ENCODE data around the gene RAD51AP1.

Gene RAD51AP1

DNA sequence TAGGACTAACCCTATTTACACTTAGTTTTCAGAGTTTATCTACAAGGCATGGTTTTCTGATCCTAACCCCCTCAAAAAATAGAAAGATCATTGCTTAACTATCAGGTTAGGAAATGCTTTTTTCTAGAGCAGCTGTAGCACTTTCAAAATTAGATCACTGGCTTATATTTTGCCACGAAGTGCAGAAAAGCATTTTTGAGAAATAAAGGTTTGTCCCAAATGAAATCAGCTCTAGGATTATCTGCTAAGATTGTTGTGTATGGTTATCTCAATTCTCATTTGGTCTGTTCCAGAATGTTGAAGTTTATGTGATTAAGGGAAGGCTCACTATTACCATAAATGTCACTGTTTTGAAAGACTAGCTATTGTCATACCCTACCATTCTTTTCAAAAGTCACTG, 13.5 kb downstream of the RAD51AP1 start:
- no peak for DNase-seq

DNA sequence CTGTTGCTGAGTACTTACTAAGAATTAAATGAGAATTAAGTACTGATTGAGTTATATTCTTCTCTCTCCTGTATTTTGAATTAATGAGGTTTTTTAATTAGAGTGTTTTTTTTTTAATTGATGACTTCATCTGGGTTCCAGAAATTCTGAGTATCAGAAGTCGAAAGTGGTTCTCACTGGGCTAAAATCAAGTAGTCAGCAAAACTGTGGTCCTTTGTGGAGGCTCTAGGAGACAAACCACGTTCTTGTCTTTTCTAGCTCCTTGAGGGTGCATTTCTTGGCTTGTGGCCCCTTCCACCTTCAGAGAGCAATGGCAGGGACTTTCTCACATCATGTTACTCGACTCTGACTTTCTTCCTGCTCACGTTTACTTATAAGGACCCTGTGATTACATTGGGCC, 15.3 kb downstream of the RAD51AP1 start:
- no peak for DNase-seq

DNA sequence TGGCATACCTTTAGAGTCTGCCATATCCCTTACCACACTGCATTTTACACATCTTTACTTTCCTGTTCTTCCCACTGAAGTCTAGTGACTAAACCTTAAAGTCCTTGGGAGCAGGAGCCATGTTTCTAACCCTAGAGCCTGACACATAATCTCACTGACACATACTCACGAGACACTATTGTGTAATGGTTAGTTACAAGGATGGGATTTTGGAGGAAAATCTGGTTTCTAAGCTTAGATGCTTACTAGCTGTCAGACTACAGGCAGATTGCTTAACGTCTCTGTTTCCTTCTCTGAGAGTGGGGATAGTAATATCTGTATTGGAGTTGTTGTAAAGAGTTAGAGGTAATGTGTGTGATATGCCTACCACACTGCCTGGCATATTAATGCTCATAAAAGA, 17.1 kb downstream of the RAD51AP1 start:
- no peak for DNase-seq

DNA sequence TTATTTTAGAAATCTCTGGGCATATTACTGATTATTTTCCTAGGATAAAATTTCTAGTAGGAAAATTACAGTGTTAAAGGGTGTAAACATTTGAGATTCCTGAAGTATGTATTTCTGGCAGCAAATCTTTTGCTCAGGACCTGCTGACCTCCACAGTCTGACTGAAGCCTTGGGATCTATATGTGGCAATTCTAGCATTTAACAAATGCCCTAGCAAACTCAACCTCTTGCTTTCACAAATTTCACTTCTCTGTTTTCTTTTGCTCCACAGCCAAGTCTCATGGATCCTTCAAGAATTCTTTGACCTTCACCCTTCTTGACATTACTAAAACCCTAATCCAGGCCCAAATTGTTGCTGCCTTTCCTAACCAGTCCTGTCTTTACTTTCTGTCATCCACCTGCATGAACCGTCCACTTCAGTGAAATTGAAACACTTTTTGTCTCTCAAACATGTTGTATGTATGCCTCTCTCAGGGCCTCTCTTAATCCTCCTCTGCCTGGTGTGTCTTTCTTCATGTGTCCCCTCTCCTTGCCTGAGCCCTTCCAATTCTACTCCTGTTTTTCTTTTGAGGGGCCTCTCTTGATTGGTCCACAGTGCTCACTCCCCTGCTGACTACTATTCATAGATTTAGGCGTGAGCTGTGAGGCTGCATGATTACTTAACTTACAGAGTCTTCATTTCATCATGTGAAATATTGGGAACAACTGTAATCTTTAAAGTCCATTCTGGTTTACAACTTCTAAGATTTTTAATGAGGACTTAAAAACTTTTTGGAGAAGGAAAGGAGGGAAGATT, 18.2 kb downstream of the RAD51AP1 start:
- DNase-seq = no peak

DNA sequence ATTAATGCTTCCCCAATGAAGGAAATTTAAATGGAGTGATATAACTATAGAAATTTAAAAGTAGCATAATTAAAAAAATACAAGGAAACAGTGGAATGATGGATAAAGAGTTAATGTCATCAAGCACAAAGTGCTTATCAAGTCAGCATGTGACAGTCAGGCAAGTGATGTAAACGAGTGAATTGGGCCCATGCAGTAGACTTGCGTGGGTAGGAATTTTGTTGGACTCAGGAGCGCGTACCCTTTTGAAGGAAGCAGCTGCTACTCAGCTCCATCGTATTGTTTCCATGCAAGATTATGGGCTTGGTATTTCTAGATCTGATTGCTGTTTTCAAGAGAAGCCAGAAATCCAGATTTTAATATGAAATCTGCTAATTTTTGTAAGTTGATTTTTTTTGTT, 18.9 kb downstream of the RAD51AP1 start:
- no peak for DNase-seq

DNA sequence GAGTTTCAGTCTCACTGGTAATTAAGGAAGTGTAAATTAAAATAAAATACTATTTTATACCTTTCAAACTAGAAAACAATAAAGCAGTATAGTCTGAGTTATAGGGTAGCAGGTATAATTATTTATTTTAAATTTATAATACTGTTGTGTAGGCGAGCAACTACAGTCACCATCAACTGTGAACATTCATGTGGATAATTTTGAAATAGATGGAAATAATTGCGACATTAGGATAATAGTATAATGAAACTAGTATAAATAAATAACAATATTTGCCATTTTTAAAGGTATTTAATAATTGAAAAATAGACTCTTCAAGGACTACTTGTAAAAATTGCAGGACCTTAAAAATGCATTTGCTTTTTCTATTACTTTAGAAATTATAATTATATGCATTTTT, 19.5 kb downstream of the RAD51AP1 start:
- DNase-seq = no peak

DNA sequence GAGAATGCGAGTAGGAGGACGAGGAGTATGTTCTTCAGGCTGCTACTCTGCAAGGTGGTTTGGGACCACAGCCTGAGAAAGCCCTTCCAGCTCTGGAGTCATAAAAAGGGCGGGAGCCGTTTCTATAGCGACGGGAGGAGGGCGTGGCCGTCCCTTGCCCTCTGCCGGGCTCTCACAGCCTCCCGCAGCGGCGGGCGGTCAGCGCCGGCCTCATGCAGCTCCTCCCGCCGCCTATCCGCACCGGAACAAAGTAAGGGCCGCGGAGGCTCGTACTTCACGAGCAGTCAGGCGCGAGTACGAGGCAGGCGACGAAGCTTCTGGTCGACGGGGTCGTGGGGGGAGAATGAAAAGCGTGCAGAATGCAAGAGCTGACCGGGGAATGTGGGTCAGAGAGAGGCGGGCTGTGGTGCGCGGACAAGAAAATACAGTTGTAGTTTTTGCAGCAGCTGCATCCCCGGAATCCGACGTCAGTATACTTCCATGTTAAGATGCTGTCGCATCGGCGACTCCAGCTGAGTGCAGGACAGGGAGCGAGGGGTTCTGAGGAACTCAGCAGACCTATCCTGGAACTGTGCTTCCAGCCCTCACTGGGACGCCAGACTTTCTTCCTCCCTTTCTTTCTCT, 23.5 kb downstream of the RAD51AP1 start, which contains the start of gene DYRK4:
DYRK4 (plus strand) TSS at position 175 of the 624 bp plus-strand sequence; CDS start at position 213, 38 bp downstream.
- no peak for DNase-seq

DNA sequence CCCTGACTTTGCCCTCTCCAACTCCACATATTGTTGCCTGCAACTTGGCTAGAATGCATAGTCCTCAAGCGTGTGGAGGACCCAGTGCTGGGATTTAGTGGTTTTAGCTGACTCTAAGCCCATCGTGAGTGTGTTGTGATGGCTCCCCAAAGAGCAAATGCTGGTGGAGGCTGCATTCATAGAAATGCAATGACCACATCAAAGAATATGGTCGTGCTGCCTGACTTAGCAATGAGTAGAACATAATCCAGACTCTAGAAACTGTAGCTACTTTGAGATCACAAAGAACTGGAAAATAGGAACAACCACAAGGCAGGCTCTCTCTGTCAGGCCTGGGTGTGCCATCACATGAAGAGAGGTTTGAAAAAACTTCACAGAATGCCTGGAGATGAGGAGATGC, 24.6 kb downstream of the RAD51AP1 start:
- no peak for DNase-seq

DNA sequence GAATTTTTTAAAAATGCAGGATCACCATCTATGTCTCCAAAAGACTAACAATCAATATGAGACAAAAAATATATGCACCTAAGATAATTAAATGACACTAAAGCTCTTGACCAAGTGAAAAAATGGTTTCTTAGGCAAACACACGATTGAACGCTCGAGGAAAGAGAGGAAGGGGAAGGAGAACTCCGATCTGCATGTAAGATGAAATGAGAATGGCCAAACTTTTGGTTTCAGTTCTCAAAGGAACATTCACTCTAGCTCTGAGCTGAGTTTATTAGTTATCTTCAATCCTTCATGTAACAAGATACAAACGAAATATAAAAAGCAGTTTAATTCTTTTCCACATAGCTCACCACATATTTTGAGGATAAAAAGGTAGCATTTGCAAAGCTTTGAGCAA, 26.1 kb downstream of the RAD51AP1 start:
- DNase-seq = no peak

DNA sequence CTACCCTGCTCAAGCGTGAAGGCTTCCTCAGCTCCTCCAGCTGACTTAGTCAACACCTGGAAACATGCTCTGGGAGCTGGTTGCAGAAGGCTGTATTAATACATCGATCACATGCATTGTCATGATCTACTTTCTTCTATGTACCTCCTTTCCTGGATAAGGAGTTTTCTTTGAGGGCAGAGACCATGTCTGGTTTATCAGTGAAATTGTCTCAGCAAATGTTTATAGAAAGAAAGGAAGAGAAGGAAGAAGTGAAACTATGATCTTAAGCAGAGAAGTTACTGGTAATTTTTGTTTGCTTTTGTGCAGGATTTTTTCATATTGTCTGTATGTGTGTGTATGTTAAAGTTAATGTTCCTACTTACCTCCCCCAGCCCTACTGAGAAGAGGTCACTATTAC, 27.8 kb downstream of the RAD51AP1 start:
- DNase-seq = no peak

DNA sequence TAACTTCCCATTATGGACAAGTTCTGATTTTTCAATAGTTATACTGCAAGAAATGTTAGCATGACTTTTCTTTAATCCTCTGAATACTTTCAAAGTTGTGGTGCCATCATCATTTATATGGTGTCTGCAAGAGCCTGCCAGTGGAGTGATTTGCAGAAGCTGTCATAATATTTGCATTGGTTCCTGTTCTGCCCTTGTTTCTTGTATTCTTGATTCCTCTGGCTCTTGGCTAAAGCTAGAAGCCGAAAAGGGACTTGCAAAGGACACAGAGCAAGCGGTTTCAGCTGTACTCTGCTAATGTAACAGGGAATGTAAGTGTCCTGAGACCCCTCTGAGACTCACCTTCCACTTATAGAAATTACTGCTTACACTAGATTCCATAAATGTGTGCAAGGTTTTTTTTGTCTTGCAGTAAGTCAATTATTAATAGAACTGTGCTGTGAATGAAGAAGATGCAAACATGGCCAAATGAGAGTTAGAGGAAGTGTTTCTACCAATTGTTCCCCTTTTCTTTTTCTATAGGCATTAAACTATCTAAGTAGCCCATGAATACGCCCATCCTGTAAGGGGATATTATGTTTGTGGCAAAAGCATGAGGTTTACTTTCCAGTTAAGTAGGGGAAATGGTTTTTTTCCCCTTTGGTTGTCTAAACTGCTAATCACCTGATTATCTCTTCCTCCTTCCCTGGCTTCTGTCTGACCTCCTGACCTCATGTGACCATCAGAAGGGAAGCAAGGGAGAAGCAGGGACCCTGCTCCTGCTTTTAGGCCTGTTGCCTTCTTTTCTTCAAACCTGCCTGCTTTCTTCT, 28.6 kb downstream of the RAD51AP1 start:
- no peak for DNase-seq

DNA sequence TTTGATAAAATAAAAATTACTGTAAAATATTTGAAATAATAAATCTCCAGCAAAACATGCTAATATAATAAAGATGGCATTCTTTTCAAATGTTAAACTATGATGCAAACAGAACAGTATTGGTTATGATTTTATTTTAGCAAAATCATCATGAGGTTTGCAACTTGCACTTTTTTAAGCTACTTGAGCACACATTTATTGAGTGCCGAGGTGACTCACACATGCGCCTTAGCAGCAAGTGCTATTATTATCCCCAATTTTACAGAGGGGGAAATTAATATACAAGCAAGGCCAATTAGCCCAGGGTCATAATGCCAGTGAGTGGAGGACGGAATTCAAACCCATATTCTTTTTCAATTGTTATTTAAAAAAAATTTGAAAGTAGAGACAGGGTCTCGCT, 30.6 kb downstream of the RAD51AP1 start:
- DNase-seq = no peak

DNA sequence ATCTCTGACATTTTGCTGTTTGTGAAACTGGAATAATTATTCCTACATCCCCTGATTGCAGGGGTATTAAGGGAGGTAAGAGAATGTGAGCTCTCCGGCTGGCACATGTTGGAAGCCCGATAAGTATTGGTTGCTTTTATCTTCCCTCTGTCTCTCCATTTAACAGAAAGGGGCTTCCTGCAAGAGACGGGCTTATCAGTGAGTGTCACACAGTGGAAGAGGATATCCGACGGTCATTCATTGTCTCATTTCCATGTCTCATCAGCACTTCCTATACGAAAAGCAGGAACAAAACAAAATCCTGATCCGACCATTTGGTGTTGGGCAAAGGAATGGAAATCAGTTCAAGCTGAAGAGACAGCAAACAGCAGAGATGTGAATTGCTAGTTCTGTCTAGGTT, 34.0 kb downstream of the RAD51AP1 start:
- no peak for DNase-seq

DNA sequence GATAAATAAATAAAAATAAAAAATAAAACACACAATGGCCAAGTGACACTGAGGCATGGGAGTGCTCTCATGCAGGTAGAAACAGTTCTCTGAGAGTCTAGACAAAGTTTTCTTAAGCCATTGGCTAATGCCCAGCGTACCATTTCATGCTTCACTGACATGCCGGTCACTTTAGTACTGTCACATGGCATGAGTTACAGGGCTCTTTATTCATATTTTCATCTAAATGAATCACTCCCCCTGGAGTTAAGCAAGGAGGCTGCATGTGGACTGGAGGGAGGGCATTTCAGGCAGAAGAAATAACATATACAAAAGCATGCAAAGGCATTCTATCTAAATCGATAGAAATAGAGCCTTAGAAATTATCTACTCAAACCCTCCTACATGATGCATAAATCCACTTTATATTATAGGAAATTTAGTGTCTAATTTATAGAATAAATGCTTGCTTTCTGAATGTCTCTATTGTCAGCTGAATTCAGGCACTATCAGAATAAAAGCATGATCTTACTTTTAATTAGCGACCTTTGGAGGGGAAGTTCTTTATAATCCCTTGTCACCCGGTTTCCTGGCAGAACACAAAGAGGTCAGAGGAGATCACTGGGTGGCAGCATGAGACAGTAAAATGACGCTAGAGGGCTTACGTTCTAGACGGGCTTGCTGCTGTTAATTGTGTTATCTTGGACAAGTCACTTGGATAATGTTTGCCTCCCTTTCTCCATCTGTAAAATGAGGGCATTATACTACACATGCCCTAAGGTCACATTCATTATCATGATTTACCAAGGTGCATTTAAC, 40.8 kb downstream of the RAD51AP1 start:
- DNase-seq = peak in 1 of 5 experiments; percentile 21

DNA sequence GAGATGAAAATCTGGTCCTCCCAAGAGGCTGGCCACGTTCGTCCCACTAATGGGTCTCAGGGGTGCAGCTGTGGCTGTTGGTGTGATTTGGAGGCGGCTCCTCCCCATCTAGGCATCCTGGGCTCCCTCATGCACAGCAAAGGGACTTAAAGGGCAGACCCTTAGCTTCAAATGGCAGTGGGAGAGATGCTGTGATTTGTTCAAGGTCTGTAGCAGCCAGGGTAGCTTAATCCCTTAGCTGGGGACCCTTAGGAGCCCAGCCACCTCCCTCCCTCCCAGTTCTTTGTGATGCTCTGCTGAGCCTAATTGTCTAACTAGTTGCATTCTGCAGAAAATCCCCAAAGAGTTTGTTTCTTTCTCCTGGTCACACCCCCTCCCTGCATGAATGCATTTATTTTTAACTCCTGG, 41.6 kb downstream of the RAD51AP1 start:
- DNase-seq = no peak

DNA sequence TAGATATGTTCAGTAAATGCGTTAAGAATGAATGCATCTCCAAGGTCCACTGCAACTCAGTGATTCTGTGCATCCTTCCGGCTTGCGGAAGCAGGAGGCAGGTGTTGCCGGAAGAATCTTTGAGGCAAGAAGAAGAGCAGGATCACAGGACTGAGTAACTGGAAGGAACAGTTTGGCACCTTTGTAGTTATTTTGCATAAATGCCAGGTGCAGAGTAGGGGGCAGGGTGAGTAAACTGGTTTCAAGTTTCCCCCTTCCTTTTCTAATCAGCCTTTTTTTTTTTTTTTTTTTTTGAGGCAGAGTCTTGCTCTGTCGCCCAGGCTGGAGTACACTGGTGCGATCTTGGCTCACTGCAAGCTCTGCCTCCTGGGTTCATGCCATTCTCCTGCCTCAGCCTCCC, 45.6 kb downstream of the RAD51AP1 start:
- no peak for DNase-seq

DNA sequence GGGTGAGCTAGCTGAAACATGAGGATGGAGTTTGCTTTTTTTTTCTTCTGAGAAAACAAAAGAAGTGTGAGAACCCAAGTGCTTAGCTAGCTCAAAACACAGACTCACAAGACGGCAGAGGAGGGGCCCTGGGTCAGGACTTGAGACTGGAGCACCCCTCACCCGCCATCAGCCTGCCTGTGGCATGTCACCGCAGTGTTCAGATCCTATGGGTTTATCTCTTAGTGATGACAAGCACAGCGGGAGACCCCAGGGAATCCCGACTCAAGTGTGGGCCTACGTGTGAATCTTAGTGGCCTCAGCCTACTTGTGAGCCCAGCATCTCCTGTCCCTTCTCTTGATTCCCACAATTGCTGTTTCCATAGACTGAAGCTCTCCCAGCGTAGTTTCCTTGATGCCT, 46.2 kb downstream of the RAD51AP1 start:
- DNase-seq = no peak

DNA sequence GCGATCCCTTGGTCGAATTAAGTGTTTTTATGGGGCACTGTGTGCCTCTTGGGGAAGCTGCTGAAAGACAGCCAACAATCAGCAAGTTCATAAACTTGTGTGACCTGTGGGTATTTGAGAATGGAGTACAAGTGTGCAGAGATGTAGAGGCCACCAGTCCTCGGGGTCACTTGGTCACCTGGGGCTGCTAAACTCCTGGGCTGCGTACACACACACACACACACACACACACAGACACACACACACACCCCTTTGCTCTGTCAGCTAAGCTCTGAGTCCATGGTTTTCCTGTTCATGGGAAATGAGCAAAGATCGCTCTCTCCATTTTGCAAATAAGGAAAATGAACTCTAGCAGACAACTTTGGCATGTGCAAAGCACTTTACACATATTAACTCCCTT, 47.8 kb downstream of the RAD51AP1 start:
- DNase-seq = no peak

DNA sequence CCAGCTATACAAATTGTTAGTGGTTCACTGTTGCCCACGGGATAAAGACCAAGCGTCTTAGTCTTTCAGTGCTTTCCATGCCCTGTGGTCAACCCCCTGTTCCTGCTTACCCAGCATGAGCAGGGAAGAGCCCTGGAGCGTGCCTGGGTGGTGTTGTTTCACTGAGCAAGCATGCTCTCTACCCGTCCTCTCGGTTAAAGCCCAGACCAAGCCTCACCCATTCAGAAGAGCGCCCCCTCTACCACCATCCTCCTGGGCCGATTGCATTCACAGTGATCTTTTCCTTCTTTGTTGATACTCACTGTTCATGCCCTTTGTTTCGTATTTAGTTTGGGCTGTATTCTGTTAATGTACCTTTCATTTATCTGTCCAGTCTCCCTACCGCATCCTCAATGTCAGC, 48.4 kb downstream of the RAD51AP1 start:
- DNase-seq = no peak

DNA sequence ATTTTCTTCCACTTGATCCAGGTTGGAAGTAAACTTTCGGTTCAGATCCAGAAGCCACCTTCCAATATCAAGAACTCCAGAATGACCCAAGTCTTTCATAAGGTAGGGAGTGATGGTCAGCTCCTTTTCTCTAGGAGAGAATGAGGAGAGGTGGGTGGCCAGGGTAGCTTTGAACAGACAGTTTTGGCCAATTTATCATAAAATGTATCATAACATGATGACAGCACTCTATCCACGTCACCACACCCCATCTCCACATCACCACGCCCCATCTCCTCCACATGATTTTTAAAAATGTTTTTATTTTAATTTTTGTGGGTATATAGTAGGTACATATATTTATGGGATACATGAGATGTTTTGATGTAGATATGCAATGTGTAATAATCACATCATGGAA, 50.2 kb downstream of the RAD51AP1 start:
- no peak for DNase-seq

DNA sequence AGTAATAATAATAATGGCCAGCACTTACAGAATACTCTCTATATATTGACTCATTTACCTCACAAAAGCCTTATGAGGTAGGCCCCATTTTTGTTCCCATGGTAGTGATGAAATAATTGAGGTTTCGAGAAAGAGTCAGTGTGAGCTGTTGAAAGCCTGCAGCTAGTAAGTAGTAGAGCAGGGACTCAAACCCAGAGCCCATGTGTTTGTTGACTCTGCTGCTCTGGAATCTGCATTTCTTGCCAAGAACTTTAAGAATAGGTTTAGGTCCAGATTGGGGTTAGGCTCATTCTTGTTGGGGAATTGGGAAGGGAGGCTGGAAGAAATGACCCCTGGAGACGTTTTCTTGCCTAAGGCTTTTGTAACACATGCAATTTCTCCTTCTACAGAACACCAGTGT, 51.3 kb downstream of the RAD51AP1 start:
- no peak for DNase-seq

DNA sequence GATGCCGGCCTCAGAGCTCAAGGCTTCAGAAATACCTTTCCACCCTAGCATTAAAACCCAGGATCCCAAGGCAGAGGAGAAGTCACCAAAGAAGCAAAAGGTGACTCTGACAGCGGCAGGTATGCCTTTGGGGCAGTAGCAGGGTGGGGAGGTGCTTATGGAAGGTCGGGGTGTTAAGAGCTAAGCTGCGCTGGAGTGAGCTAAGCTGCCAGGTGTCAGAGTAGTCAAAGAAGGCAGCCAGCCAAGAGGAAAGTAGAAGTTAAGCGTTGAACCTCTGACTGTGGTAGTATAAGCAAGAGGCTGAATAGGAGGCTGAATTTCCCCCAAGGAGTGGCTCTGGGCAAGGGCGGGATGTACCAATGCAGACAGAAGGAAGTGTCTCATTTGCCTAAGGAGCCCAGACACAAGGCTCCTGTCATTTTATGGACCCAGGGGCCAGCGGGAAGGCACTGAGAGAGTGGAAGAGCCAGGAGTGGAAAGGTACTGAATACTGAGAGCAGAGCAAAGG, 52.5 kb downstream of the RAD51AP1 start:
- no peak for DNase-seq

DNA sequence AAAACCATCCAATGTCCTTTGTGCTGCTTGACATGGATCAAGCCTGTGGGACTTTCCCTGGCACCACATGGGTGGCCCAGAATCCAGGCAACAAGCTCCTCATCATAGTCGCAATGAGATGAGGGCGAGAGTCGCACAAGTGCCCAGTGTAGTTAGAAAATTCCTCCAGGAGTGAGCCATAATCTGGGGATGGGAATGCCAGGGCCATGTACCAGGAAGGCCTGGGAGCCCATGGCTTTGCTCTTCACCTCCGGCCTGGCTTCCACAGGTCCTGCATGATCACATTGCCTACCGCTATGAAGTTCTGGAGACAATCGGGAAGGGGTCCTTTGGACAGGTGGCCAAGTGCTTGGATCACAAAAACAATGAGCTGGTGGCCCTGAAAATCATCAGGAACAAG, 57.2 kb downstream of the RAD51AP1 start:
- DNase-seq = no peak

Data from T-helper 2 cell (primary cell).